ENCODE results near the gene KIRREL3.

KIRREL3 gene

DNA sequence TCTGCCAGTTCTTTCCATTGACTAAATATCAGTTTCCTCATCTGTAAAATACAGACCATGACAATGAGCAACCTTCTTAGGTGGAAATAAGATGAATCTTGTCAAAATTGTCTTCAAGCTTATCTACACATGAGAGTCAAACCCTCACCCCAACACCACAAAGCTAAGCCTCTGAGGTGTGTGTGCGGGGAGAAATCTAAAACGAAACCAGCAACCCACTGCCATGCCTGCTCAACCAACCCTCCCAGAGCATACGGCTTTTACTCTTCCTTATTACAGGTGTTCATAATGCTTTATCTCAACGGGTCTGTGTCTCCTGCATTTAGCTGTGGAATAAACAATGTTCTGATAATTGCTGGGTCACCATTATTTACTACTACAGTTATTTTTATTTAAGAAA lies 235.4 kb downstream of the KIRREL3 start:
- TF ChIP-seq, protein P1, sequence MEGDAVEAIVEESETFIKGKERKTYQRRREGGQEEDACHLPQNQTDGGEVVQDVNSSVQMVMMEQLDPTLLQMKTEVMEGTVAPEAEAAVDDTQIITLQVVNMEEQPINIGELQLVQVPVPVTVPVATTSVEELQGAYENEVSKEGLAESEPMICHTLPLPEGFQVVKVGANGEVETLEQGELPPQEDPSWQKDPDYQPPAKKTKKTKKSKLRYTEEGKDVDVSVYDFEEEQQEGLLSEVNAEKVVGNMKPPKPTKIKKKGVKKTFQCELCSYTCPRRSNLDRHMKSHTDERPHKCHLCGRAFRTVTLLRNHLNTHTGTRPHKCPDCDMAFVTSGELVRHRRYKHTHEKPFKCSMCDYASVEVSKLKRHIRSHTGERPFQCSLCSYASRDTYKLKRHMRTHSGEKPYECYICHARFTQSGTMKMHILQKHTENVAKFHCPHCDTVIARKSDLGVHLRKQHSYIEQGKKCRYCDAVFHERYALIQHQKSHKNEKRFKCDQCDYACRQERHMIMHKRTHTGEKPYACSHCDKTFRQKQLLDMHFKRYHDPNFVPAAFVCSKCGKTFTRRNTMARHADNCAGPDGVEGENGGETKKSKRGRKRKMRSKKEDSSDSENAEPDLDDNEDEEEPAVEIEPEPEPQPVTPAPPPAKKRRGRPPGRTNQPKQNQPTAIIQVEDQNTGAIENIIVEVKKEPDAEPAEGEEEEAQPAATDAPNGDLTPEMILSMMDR (IDR thresholded peaks at IDR 0.05; ENCODE audit: control insufficient read depth, insufficient read depth, low read depth, low read length, missing control alignments) = no peak
- no peak overlapping the region for H3K4me3 ChIP-seq (ENCODE audit: control insufficient read depth, low read depth, low read length)
- DNase-seq (ENCODE audit: low read depth) = no peak

DNA sequence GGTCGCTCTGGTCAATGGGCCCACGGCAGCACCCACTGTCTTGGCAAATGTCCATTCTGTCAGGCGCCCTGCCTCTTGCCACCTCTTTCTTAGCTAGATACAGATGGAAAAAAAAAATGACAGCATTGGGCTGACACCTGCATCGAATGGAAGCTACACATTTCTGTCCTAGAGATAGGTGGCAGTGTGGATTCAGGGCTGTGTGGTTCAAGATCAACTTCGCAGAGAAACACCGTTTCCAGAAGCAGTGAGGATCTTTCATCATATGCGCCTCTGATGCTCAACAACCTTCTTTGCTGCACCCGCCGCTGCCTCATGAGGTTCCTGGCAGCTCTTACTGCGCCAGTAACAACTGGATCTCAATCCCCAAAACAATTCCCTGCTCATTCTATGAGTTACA lies 236.3 kb downstream of the KIRREL3 start:
- TF ChIP-seq, protein P1 (IDR thresholded peaks at IDR 0.05; ENCODE audit: control insufficient read depth, insufficient read depth, low read depth, low read length, missing control alignments) = peak; percentile 32
- DNase-seq (ENCODE audit: low read depth) = no peak

DNA sequence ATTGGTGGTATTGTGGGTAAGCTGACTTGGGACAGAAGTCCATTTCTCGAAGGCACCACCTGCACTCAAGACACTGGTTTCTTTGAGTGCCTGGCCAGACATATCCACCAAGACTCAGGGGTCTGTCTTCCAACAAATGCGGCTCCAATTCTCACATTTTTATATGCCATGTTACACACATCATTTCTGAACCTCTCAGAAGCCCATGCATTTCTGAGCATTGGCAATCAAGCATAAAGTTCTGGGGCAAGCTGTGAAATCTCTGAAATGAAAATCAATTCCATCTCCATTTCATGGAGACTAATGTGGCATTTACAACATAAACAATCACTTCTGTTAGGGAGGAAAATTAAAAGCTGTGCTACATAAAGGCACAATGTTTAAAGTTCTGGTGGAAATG lies 243.7 kb downstream of the KIRREL3 start:
- TF ChIP-seq, protein P1 (IDR thresholded peaks at IDR 0.05; ENCODE audit: control insufficient read depth, insufficient read depth, low read depth, low read length, missing control alignments) = no peak
- H3K4me3 ChIP-seq (ENCODE audit: control insufficient read depth, low read depth, low read length) = no peak overlapping the region
- no peak for DNase-seq (ENCODE audit: low read depth)

More for the DNA sequence above, 236.3 kb downstream of the KIRREL3 start:
- H3K4me3 ChIP-seq (ENCODE audit: control insufficient read depth, low read depth, low read length) = no peak overlapping the region

GRCh38 chr11:126756421-126756820 lies 244.1 kb downstream of the KIRREL3 start:
- DNase-seq (ENCODE audit: low read depth) = no peak
- TF ChIP-seq, protein P1 (IDR thresholded peaks at IDR 0.05; ENCODE audit: control insufficient read depth, insufficient read depth, low read depth, low read length, missing control alignments) = no peak
- no peak overlapping the region for H3K4me3 ChIP-seq (ENCODE audit: control insufficient read depth, low read depth, low read length)

DNA sequence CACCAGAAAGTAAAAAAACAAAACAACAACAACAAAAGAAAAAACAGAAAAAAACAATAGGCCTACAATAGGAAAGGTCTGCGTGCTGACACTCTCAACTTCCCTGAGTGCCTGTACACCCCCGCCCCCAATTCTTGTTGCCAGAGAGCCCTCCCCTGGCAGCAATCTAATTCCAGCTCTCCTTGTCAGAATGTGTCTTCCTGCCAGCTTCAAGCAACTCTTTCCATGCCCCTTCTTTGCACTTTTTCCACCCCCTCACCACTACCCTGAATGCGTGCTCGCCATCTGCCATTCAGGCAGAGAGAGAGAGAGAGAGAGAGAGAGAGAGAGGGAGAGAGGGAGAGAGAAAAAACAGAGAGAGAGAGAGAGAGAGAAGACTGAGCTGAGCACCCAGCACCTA lies 245.0 kb downstream of the KIRREL3 start:
- H3K4me3 ChIP-seq (ENCODE audit: control insufficient read depth, low read depth, low read length) = no peak overlapping the region
- no peak for DNase-seq (ENCODE audit: low read depth)
- TF ChIP-seq, protein P1 (IDR thresholded peaks at IDR 0.05; ENCODE audit: control insufficient read depth, insufficient read depth, low read depth, low read length, missing control alignments) = no peak

DNA sequence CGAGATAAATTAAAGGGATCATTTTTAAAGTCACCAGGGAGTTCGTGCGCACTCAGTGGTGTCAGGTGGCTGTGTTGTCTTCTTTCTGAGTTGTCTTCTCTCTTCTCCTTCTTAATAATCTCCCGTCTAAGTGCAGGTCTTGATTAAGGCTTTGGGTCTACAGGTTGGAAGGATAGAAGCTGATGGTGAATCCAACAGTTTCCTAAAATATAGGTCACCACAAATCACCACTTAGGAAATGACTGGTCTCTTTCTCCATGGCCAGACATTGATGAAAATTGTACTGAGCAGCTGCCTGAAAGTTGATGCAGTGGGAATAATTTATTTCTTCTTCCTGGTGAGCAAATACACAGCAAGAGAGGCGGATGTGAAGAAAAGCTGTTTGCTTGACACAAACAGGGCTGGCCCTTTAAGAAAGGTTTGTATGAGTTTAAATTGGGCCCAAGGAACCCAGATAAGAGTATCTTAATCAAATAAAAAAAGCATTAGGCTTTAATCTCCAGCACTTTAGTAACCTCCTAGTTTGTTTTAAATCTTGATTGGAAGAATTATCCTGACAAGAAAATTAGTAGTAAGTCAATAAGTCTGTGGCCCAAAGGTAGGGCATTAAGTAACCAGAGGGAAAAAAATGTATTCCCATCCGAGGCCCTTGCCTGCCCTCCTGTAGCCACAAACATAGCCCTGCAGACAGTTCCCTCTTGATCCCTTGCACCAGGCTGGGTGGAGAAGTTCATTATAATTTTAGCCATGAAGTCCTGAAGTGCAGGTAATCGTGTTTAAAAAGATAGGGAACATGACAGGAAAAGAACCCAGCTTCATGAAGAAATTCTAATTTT lies 245.8 kb downstream of the KIRREL3 start:
- DNase-seq (ENCODE audit: low read depth) = no peak
- TF ChIP-seq, protein P1 (IDR thresholded peaks at IDR 0.05; ENCODE audit: control insufficient read depth, insufficient read depth, low read depth, low read length, missing control alignments) = no peak

More for the DNA sequence above, 245.8 kb downstream of the KIRREL3 start:
- H3K4me3 ChIP-seq (ENCODE audit: control insufficient read depth, low read depth, low read length) = no peak overlapping the region
